SIG-M5 treated with dmso at 0.1 percent for 504 hours (cell line): Measurements from ENCODE around the gene KCNQ1.

Source experiments
- DNase-seq: peaks from one replicate; lab custom pipeline; 2025; ENCODE audit not compliant: unreplicated experiment; lab: John Stamatoyannopoulos, UW

The KCNQ1 gene

GRCh38 chr11:2801711-2802388, 357.0 kb downstream of the KCNQ1 start:
- DNase-seq: no peak

GRCh38 chr11:2802389-2803185, 357.8 kb downstream of the KCNQ1 start:
- no peak for DNase-seq

- DNase-seq: no peak
Observed at GRCh38 chr11:2803186-2804091, 358.6 kb downstream of the KCNQ1 start.

GRCh38 chr11:2804189-2804588, 359.4 kb downstream of the KCNQ1 start:
- DNase-seq: no peak

GRCh38 chr11:2804701-2805387, 360.0 kb downstream of the KCNQ1 start:
- no peak for DNase-seq

- DNase-seq: no peak
Observed at GRCh38 chr11:2805388-2806056, 360.7 kb downstream of the KCNQ1 start.

GRCh38 chr11:2806351-2807024, 361.7 kb downstream of the KCNQ1 start:
- DNase-seq: no peak

GRCh38 chr11:2807025-2807681, 362.3 kb downstream of the KCNQ1 start:
- DNase-seq: no peak

- no peak for DNase-seq
Observed at GRCh38 chr11:2807801-2808241, 363.0 kb downstream of the KCNQ1 start.

GRCh38 chr11:2808850-2809846, 364.3 kb downstream of the KCNQ1 start:
- DNase-seq: no peak

GRCh38 chr11:2809854-2810253, 365.0 kb downstream of the KCNQ1 start:
- DNase-seq: no peak

- no peak for DNase-seq
Observed at GRCh38 chr11:2810411-2811205, 365.8 kb downstream of the KCNQ1 start.

GRCh38 chr11:2811206-2812091, 366.6 kb downstream of the KCNQ1 start:
- DNase-seq: no peak

GRCh38 chr11:2812371-2812991, 367.7 kb downstream of the KCNQ1 start:
- no peak for DNase-seq

- no peak for DNase-seq
Observed at GRCh38 chr11:2813141-2813908, 368.5 kb downstream of the KCNQ1 start.
